HG02938 (cell line): ENCODE results near the gene GRIK3.

Experiments used
- ATAC-seq: cut with Tn5 transposase; IDR thresholded peaks from one replicate; pipeline ENCODE4 v1.9.1; 2021; ENCODE audit warnings: mild to moderate bottlenecking, moderate library complexity; ENCODE audit not compliant: unreplicated experiment

GRIK3 gene

GRCh38 chr1:36796106-36796590 is 238.2 kb downstream of the GRIK3 start:
- ATAC-seq, result no peak

GRCh38 chr1:36794460-36794859 is 239.9 kb downstream of the GRIK3 start:
- no peak for ATAC-seq

DNA sequence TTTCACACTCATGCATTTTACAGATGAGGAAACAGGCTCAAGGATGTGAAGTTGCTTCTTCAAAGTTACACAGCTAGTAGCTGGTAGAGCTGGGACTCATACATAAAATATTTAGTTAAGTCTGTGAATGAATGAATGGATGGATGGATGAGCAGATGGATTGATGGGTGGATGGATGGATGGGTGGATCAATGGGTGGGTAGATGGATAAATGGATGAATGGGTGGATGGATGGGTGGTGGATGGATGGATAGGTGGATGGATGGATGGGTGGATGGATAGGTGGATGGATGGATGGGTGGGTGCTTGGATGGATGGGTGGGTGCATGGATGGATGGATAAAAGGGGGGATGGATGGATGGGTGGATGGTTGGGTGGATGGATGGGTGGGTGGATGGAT is 240.9 kb downstream of the GRIK3 start:
- ATAC-seq, result no peak

GRCh38 chr1:36792292-36792691 is 242.0 kb downstream of the GRIK3 start:
- ATAC-seq, result no peak

DNA sequence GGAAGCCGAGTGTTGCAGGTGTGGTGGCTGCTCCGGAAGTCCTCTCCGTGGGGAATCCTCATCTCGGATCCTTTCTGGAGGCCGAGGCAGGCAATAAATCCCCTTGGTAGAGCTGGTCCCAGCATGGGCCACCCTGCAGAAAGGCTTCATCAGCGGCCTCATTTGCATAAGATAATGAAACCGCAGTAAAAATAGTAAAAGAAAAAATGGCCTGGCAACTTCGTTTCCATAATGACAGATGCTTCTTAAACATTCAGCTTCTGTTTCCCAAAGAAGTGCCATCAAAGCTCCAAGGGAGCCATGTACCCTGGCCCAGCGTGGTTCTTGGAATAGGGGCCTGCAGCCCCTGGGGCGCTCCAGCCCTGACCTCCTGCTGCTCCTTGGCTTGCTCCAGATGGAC is 244.1 kb downstream of the GRIK3 start:
- ATAC-seq, result no peak

DNA sequence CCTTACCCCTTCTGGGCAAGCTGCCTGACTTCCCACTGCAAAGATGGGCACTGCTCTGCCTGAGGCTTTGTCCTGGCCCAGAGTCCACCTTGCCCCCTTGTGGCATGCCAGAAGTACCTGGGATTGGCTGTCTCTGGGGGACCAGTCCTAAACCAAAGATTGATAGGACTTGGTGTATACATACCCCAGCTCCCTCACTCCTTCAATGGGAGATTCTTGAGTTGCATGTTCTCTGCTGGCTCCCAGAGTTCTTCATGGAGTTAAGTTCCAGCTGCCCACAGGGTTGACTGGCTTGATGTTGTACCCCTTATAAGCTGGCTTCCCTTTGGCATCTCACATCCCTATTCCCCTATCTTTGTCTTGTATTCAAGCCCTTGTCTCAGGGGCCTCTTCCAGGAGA is 244.8 kb downstream of the GRIK3 start:
- no peak for ATAC-seq

- no peak for ATAC-seq
These were observed 246.9 kb downstream of the GRIK3 start for GRCh38 chr1:36787312-36787913.

GRCh38 chr1:36786425-36786824 is 247.9 kb downstream of the GRIK3 start:
- ATAC-seq, result no peak

- ATAC-seq, result no peak
These were observed 250.0 kb downstream of the GRIK3 start for GRCh38 chr1:36784147-36784859.

DNA sequence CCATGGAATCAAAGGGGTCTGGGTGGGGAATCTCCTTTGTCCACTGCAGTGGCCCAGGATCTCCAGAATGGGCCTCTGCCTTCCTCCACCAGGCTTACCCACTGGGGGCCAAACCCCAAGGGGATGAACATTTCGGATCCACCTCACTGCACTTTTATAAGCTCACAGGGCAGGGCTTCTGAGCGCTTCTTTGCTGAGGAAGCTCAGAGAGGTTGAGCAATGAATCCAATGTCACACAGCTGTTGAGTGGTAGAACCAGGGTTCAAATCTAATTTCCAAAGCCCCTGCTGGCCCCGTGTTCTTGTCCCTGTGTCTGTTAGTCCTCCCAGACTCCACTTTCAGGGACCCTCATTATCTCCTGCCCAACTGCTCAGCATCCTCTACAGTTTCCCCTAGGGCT is 250.8 kb downstream of the GRIK3 start:
- no peak for ATAC-seq

GRCh38 chr1:36782785-36783184 is 251.5 kb downstream of the GRIK3 start:
- no peak for ATAC-seq

DNA sequence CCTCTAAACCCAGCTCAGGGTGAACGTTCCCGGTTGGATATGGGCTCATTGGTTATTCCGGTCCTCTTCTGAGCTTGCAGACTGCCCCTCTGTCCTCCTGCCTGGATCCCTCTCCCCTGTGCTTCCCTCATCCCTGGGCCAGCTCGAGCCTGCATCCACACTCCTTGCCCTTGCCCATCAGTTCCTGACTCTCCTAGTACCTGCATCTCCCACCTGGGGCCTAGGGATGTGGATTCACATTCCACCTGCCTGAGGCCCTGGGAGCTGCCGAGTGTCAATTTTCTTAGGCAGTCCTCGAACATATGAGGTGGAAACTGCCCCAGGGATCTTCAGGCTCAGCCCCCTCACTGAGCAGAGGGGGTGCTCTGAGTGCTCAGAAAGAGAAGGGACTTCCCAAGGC is 252.2 kb downstream of the GRIK3 start:
- no peak for ATAC-seq

GRCh38 chr1:36781098-36781497 is 253.2 kb downstream of the GRIK3 start:
- no peak for ATAC-seq

DNA sequence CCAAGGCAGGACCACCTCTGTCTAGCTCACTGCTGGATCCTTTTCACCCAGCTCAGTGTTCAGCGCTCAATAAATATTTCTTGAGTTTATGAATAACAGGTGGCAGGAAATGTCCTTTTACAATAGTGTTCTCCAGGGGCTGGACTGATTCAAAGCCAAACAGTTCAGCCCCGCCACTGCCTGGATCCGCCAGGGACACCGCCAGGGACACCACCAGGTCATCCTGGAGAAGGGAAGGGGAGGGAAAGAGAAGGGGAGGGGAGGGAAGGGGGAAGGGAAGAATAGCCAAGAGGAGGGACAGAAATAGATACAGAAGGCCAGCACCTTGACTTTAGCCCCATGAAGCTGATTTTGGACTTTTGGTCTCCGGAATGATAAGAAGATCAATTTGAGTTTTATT is 255.6 kb downstream of the GRIK3 start:
- no peak for ATAC-seq

GRCh38 chr1:36776948-36777831 is 257.1 kb downstream of the GRIK3 start:
- ATAC-seq, result no peak

DNA sequence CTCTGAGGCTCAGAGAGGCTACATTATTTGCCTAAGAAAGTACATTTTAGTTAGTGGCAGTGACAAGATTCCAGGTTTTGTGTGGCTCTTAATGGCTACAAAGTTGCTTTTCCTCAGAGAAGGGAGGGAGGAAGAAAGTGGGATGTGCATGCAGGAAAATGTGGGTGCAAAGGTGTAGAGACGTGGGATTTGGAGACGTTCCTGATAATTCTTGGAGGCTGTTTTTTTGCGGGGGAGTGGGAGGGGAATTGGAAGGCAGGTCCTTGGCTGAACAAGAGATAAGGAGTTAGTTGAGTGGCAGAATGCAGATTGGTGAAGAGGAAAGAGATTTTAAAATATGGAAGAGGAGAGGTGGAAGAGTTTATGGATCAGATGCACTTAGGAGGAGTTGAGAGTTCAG is 258.1 kb downstream of the GRIK3 start:
- ATAC-seq, result no peak

DNA sequence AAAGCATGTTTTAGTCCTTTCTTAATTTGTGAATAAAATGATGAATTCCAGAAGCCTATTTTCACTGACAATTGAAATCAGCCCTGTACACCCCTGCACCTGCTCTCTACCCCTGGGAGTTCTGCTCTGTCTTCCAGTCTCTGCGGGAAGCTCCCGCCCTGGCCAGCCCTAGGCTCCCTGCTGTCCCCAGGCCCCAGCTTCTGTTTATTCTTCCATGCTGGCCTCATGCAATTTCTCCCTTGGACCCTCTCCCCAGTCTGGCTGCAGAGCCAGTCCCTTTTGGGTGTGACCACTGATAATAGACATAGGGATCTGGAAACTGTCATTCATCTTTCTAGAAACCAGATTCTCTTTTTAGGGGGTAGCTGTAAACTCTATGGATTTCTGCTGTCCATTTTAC is 258.6 kb downstream of the GRIK3 start:
- ATAC-seq, result no peak

DNA sequence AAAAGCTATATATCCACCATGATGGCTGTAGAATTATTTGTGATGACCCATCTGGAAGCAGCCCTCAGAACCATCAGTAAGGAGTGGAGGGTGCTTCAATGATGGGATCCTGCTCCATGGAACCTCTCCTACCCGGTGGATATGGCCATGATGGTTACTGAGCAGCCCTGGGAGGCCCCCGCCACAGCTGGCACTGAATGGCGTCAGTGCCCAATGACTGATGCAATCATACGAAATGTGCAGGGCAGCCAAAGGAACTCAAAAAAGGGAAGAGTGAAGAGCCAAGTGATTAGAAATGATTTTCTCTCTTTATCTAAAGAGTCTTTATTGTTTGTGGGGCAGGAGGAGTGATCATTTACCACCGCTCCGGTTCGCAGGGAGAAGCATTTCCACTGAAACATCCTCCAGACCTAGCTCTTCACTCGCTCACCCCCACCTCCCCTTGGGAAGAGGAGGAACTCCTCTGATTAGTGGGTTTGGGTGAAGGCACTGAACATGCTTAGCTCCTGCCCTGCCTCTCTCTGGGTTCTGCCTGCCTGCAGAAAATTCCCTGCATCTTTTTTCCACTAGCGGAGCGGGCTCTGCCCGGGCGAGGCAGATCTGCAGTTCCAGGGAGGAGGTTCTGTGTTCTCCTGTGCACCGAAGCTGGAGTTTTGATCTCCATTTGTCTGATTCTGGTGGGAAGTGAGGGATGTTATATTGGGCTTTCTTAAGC is 260.3 kb downstream of the GRIK3 start:
- ATAC-seq, result no peak

- no peak for ATAC-seq
These were observed 261.4 kb downstream of the GRIK3 start for GRCh38 chr1:36772647-36773495.

DNA sequence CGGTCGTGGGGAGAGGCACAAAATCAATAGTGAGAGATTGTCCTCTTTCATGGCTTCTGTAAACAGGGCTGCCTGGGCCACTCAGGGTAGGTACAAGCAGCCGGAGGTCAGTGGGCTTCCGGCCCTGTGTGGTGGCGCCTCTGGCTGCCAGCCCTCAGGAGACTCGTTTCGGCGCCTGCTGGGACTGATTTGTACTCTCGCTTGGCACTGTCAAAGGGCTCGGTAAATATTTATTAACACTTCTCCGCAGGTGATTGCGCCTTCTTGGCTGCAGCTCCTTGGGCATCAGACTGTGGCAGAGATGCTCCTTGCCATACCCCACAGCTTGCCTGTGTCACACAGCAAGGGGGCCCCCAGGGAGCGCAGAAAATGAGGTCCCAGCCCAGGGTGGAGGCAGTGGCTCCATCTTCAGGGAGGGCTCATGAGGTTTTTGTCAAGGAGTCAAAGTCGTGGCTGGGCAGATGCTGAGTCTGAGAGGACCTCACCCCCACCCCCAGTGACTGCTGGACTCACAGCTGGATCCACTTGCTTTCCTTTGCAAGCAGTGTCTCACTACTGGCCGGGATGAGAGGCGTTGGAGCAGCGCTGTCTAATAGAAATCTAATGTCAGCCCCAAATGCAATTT is 262.5 kb downstream of the GRIK3 start:
- ATAC-seq, result no peak
